NCI-H82 treated with DMSO at 0.1 percent for 48 hours (cell line): ENCODE measurements around the gene CPEB2.
A peak's percentile ranks its signal among the peaks of the same experiment; 100 is the strongest.

Experiments
- DNase-seq: peaks from one replicate; lab custom pipeline; 2025; ENCODE audit not compliant: unreplicated experiment; lab: John Stamatoyannopoulos, UW

CPEB2 gene

DNA sequence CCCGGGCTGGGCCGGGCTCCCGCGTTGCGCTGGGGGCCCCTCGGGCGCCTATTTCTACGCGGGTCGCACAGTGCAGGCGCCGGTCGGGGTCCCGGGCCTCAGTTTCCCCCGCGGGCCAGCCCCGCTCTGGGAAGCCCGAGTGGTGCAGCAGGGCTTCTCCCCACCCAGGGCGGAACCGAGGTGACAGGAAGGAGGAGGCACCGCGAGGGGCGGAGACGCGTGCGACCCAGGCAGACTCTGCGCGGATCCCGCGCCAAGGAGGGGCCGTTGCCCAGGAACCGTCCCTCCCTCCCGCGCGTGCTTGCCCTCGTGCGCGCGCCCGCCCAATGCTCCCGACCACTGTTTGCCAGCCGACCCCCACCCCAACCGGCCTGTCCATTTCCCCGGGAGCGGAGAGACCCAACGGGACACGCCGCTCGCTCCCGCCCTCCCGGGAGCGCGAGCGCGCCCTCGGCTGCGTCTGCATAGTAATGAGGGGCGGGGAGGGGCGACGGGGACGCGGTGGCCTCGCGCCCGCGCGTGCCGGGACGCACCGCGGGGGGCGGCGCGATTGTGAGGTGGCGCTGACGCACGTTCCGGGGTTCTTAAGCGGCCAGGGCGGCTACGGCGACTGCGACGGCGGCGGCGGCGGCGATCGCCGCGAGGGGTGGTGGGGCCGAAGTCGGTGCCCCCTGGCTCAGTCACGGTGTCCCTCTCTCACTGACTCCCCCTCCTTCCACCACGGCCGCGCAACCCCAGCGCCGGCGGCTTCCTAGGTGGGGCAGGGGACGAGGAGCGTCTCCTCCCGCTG lies at the start of gene CPEB2:
Gene CPEB2 (plus strand): TSS at position 613 of the 790 bp plus-strand sequence. CDS start 193 bp downstream, outside the sequence.
- DNase-seq = peak; percentile 73

DNA sequence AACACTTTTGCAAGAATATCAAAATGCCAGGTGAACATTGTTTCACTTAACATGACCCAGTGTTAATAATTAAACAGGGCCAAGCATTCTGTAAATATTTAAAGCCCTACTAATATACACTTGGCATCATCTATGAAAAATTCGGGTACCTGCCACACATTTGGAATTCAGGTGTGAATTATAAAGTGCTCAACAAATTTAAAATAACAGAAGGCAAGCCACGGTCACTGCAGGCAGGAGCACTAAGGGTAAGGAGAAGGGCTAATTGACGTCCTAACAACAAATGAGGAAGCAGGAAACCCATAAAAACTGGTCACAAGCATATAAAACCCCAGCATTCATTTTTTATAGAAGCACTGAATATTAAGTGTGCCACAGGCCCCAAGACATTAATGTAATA lies 43.8 kb upstream of the CPEB2 start:
- DNase-seq = no peak

DNA sequence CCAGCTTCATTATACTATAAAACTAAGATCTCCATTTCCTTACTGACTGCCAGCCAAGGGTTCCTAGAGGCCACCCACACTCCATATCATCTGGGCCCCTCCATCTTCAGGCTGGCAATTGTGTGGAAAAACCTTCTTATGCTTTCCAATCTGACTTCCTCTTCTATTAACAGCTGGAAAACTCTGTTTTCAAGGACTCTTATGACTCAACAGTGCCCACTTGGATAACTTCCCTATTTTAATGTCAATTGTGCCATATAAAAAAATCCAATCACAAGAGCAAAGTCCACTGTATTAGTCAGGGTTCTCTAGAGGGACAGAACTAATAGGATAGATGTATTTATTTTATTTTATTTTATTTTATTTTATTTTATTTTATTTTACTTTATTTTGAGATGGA lies 41.0 kb upstream of the CPEB2 start:
- no peak for DNase-seq

DNA sequence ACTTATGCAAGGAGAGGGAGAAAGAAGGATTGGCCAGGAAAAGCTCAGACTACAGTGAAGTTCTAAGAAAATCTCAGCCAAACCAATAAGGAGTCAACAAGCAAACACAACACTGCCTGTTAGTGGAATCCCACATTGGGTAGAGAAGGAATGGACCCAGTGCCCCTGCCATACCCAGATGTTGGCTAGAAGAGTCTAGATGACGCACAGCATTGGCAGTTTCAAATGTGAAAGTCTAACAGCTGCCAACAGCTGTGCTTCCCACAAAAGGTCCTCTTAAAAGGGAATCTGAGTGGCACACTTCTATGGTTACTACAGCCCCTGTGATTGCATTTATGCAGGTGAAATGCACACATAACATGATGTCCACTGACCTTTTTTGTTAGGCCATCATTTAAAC lies 37.2 kb upstream of the CPEB2 start:
- DNase-seq = no peak

DNA sequence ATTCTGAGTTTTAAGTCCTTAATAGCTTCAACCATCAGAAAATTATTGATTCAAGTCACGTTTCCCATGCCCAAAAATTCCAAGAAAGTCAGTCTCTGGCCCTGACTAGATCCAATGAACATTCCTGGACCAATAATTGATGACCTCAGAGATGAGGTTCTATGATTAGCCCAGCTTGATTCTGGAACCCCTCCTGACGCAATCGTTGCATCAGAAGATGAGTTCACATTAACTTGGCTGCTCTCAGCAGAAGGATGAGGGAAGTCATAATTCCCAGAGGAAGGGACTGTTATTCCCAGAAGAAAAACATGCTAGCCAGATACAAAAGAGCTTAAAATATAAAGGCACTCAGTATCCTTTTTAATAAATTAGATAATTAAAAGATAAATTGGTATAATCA lies 34.3 kb upstream of the CPEB2 start:
- DNase-seq = no peak

DNA sequence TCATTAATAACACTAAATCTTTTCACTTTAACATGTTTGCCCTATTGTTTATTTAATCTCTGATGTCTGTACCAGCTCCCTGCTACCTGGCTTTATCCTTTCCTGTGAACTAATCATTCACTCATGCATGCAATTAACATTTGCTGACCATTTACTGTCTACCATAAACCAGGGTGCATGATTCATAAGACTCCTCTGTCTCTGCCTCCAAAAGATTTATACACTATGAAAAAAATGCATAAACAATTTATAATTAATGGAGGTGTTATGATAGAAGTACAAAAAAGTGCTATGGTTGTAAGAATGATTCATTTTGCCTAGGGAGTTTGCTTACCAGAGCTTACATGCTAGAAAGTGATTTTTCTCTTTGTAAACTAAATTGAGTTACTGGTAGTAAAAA lies 24.5 kb upstream of the CPEB2 start:
- DNase-seq = no peak

DNA sequence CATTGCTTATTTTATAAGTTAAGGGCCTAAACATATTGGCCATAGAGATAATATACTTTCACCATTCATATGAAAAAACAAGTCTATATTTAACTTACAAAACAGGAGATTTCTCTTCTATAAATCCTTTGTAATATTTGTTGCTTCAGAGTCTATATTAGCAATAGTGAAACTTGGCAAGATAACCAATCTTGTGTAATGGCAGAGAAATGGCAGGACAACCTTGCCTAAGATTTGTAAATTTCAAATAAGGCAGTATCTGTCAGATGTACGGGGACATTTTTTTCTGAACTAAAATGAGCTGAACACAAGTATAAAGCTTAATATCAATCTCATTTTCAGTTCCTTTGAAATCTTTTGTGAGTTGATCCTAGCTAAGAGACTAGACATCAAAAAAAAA lies 17.8 kb upstream of the CPEB2 start:
- DNase-seq = no peak

DNA sequence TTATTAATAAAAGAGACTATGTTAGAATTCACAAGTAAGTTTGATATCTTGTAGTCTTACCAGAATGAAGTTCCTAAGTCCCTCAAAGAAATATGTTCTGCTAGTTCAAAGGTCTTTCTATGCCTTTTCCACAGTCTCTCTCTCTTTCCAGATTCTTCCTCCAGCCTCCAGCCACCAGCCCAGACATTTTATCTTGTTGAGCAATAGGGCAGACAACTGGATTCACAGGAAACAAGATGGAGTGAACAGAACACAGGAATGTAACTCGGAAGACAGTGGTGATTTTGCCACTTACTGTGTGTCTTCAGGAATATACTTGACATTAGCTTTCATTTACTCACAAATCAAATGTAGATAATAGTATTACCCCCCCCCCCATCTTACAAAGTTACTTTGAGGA lies 17.1 kb upstream of the CPEB2 start:
- no peak for DNase-seq

DNA sequence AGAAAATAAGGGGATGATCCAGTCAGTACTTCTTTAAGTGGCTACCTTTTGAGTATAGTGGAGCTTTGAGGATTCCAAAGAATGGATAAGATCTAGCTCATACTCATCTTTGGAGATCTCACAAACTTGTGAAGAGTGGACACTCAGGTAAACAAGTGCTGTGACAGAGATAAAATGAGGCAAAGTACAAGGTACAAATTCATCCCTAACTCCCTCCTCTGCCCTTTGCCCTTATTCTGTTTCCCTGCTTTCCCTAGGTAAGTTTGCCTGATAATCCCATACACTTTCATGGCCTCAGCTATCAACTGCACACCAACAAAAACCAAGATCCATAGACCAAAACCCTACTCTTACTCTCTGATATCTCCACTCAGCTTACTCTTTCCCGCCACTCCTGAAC lies 16.4 kb upstream of the CPEB2 start:
- no peak for DNase-seq

DNA sequence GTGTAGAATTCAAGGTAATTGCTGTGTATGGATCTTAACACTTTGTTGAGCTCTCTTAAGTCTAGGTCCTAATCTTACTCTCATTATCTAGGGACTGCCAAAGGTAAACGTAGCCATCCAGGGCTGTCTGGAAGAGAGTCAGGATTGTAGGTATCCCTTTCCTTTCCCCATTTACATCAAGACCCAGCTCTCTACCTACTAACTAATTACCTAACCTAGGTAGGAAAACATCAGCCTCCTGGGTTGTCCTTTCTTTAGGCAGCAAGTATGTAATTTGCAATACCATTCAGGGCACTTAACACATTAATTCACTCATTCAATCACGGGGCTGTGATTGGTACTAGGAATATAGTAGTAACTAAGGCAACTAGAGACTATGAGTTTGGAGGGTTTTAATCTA lies 15.2 kb upstream of the CPEB2 start:
- DNase-seq = no peak

DNA sequence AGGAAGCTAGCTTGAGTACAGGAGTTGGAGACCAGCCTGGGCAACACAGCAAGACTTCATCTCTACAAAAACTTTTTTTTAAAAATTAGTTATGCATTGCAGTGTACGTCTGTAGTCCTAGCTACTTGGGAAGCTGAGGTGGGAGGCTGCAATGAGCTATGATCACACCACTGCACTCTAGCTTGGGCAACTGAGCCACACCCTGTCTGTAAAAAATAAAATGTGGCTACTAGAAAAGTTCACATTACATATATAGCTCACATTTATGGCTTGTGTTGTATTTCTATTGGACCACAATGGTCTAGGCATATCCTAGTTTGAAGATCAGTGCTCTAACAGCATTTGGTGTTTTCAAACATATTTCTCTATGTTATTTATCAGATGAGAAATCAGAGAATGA lies 11.8 kb upstream of the CPEB2 start:
- no peak for DNase-seq

DNA sequence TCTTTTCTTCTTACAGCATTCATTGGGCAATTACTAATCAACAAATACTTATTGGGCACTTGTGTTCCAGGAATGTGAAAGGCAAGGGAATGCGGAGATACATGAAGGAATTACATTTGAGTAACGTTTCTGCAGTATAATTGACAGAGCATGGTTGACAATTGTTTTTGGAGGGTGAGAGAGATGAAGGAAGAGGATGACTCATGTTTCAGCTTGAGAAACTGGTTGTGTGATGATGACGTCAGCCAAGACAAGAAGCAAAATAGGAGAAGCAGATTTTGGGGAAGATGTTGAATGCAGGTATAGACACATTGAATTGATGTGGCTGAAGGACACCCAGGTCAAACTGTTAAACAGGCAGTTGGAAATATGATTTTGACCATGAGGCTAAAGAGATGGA lies 8.0 kb upstream of the CPEB2 start:
- no peak for DNase-seq

DNA sequence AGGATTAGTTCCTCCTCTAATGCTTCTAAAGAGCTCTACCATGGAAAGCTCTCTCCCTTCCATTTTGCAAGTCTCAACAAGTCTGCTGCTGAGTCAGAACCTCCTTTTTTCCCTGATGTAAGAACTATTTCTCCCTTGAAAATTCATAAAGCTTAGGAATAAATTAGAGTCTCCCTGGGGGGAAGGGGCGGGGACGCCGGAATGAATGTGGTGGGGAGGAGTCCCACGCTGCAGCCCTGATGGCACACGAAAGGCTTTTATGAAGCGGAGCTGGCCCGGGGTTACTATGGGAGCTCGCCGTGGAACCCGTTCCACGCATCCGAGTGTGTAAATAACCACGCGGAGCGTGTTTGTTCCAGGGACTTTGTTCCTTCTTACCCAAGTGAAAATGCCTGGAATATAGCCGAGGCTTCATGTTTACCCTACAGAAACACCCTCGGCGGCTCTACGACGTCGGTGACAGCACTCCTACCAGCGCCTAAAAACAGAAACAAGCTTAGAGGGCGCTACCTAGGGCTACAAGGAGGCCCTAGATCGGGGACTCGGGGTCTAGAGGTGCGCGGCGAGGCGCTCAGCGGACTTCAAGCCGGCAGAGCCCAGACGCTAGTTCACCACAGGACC lies 923 bp upstream of the CPEB2 start:
- DNase-seq = no peak

DNA sequence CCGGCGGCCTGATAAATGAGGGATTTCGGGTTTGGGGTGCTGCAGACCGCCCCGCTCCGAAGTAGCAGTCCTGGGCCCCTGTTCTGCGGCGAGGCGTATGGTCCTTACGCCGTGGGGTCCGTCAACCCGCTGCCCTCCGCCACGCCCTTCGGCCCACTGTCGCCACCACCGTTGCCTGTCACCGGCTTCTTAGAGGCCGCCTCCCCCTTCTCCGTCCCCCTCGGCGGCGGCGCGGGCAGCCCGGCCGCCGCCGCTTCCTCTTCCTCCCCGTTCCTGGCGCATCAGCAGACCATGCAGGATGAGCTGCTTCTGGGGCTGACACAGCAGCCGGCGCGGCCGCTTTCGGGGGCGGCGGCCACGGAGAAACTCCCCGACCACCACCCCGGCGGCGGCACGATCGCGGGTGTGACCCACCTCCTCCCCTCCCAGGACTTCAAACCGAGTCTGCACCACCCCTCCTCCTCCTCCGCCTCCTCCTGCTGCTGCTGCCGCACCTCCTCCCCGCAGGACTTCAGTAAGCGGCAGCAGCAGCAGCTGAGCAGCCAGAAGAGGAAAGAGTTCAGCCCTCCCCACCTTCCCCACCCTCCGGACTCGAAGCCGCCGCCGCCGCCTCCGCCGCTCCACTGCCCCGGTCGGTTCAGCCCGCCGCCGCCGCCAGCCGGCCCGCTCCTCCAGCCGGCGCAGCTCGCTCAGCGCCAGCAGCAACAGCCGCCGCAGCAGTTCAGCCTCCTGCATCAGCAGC lies 549 bp downstream of the CPEB2 start:
- peak; percentile 35 for DNase-seq

DNA sequence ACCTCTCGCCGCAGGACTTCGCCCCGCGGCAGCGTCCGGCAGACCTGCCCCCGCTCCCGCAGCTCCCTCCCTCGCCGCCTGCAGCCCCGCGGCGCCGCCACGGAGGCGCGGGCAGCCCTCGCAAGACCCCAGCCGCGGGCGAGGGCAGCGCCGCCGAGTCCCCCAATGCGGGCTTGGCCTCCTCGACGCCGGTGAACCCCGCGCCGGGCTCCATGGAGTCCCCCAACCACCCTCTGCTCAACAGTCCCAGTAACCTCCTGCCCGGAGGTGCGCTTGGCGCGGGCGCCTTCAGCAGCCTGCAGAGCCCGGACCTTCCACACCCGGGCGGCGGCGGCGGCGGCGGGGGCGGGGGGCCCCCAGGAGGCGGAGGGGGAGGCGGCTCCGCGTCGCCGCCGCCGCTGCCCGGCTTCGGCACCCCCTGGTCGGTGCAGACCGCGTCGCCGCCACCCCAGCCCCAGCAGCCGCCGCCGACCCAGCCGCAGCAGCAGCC lies 1.2 kb downstream of the CPEB2 start:
- no peak for DNase-seq

DNA sequence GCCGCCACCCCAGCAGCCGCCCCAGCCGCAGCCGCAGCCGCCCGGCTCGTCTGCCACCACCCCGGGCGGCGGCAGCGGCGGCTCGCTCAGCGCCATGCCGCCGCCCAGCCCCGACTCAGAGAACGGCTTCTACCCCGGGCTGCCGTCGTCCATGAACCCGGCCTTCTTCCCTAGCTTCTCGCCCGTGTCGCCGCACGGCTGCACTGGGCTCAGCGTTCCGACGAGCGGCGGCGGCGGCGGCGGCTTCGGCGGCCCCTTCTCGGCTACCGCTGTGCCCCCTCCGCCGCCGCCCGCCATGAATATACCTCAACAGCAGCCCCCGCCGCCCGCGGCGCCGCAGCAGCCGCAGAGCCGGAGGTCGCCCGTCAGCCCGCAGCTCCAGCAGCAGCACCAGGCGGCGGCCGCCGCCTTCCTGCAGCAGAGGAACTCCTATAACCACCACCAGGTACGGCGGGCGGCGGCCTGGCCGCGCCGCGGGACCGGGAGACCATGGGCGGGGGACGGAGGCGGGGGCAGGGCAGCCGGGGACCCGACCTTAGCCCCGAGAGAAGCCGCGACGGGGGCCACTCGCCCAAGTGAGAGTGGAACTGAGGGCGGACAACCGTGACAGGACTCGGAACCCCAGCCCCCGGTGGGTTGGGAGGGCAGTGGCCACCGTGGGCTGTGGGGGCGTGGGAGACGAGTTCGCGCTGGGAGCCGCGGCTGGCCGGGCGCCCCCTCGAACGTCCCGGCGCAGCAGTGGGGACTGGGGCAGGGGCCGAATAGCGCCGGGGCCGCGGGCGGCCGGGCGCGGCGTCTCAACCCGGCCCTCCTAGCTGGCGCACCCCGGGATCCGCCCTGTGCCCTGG lies 1.8 kb downstream of the CPEB2 start:
- DNase-seq = no peak

DNA sequence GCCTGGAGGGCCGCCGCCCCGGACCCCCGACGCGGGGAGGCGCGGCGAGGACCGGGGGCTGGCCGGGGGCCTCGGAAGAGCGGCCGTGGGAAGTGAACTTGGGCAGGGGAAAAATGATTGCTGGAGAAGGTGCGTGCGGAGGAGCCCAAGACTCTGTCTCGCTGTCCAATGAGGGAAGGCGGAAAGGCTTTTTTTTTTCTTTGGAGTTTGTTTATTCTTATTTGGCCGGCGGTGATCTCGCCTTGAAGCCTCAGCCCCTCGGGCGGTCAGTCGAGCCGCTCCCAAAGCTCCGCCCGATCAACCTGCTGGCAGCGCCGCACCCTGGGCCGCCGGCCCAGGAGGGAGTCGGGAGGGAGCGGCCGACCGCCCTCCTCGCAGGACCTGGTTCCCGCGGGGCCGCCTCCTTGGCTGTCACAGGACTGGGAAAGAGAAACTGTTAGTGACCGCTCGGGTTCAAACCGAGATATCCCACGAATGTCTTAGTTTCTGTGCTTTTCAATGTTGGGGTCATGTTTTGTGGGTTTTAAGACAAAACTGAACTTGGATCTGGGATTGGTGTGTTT lies 2.5 kb downstream of the CPEB2 start:
- no peak for DNase-seq

DNA sequence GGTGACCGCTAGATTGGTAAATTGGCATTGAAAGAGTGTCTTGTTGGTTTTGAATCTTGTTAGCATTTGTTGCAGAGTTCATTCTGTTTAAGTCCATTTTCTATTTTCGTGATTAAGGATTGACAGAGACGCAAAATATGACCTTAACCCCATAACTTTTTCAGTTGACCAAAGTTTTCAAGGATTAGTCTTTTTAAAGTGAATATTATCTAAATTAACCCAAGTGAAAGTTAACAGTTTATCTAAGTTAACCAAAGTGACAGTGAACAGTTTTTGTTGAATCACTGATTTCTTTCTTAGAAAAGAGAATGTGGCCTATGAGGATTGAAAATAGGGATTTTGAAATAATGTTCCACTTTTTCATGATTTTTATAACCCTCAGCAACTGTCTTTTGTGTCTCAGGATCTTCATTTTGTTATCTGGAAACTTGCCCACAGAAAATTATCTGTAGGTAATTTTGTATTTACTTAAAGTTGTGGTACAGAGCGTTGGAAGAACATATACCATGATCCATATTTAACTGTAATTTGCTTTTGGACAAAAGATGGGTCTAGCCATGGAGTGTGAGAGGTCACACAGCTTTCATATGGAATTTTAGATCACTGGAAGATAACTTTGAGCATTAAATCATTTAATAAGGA lies 3.3 kb downstream of the CPEB2 start:
- DNase-seq = no peak

DNA sequence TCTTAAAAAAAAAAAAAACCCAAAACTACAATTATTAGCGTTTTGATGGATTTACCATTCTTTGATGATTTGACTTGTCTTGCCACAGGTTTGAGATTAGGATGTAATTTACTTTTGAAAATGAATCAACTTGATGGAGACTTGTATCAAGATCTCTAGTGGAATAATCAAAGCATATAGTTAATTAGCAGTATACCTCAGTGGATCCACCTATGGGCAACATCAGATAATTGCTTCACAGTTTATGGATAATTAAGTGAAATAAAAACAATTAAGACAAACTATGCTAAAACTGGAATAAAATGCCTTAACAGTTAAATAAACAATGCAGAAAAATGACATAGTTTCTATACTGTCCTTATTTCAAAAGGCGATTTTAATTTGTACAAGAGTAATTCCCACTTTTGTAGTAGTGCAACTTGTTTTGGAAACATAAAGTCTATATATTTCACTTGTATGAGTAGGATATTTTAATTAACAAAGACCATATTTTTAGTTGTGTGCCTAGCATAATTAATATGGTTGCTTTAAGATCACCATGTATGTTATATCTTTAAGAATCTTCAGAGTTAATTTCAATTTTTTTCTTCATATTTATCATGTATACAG lies 4.2 kb downstream of the CPEB2 start:
- DNase-seq = no peak

DNA sequence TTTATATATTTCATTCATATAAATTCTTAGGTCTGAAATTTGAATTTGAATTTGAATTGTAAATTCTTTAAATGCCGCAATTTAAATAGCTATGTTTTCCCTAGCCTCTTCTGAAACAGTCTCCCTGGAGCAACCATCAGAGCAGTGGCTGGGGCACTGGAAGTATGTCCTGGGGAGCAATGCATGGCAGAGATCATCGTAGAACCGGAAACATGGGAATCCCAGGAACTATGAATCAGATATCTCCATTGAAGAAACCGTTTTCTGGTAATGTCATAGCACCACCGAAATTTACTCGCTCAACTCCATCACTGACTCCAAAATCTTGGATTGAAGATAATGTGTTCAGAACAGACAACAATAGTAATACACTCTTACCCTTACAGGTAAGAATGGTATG lies 4.9 kb downstream of the CPEB2 start:
- no peak for DNase-seq
